Measurements from ENCODE around the gene IL17RE. TPM values are rescaled to one million over a fixed set of nuclear protein-coding genes. Genes with fewer than 3 reads are reported as not detected.

IL17RE gene
- total and polyA plus RNA-seq, 2 donors (not counting 3 experiments of a cell fraction or from before 2014, with no cell fraction given): 1.2 to 1.3 TPM

DNA sequence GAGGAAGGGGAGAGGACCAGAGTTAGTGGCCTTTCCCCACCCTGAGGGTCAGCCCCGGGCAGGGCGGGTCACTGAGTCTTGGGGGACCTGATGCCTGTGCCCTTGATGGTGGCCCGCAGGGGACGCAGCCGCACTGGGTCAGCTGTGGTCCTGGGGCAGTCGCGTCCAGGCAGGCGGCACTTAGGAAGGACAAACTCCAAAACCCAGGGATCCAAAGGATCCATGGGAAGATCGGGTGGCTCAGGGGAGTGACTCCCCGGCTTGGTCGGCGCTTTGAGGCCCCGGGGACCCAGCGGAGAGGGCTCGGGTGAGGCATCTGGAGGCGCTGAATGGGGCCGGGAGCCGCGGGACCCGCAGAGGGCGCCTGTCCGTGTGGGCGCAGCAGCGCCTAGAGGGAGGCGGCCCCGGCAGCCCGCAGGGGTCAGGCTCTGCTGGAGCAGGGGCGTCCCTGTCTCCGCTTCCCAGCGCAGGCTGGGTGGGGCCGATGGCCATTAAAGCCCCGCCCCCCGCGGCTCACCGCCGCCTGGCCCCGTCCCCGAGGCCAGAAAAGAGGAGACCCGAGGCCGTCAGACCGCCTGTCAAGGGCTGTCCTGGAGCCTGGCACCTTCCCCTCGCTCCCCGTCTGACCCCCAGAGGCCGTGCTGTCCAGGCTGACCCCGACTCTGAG, 40.1 kb upstream of the IL17RE start:
- Histone ChIP-seq H2AFZ (ENCODE audit: low read depth, low read length) (peak overlapping the region; percentile 97), H3K9me3 (replicated peaks; ENCODE audit: control insufficient read depth, insufficient read depth, low read length) (no peaks in the 10 kb centered on the region), H3K27ac (ENCODE audit: insufficient read depth, low read depth, low read length) (no peak overlapping the region), H3K9me1 (replicated peaks; ENCODE audit: control insufficient read depth, extremely low read depth, insufficient read depth, low read length) (no peaks in the 10 kb centered on the region), H3K79me2 (ENCODE audit: control insufficient read depth, insufficient read depth, low read length) (no peaks in the 10 kb centered on the region), H3K9ac (replicated peaks; ENCODE audit: extremely low read depth, insufficient read depth, low read length) (no peak overlapping the region), H4K20me1 (replicated peaks; ENCODE audit: control insufficient read depth, extremely low read depth, insufficient read depth, low read length) (no peaks in the 10 kb centered on the region), H3K4me3 (replicated peaks in 1 of 3; ENCODE audit: insufficient read depth in 1 of 3, low read depth in 1 of 3, low read length in 3 of 3) (peak overlapping the region in 1 of 3 experiments; percentile 27), H3K4me2 (ENCODE audit: insufficient read depth, low read length) (peak overlapping the region; percentile 61), H3K4me1 (ENCODE audit: control insufficient read depth, extremely low read depth, insufficient read depth, low read length) (no peaks in the 10 kb centered on the region), H3K27me3 (ENCODE audit: control insufficient read depth in 2 of 2, insufficient read depth in 2 of 2, low read length in 2 of 2) (no peaks in the 10 kb centered on the region), H3K36me3 (ENCODE audit: control insufficient read depth in 2 of 2, extremely low read depth in 1 of 2, insufficient read depth in 2 of 2, low read length in 2 of 2) (no peaks in the 10 kb centered on the region)
- peak; percentile 29 for DNase-seq (ENCODE audit: low read depth, low spot score)
- no TSS peak for BruUV-seq (replicated peaks)
- peak; percentile 64 for FAIRE-seq
- TF ChIP-seq POLR2AphosphoS5 (IDR thresholded peaks at IDR 0.05; ENCODE audit: insufficient read depth, low read depth, low read length) (no peak), JUN (IDR thresholded peaks at IDR 0.05; ENCODE audit: borderline replicate concordance, insufficient read depth, insufficient read length, low read depth) (no peak)
- TF ChIP-seq, protein P1, sequence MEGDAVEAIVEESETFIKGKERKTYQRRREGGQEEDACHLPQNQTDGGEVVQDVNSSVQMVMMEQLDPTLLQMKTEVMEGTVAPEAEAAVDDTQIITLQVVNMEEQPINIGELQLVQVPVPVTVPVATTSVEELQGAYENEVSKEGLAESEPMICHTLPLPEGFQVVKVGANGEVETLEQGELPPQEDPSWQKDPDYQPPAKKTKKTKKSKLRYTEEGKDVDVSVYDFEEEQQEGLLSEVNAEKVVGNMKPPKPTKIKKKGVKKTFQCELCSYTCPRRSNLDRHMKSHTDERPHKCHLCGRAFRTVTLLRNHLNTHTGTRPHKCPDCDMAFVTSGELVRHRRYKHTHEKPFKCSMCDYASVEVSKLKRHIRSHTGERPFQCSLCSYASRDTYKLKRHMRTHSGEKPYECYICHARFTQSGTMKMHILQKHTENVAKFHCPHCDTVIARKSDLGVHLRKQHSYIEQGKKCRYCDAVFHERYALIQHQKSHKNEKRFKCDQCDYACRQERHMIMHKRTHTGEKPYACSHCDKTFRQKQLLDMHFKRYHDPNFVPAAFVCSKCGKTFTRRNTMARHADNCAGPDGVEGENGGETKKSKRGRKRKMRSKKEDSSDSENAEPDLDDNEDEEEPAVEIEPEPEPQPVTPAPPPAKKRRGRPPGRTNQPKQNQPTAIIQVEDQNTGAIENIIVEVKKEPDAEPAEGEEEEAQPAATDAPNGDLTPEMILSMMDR (IDR thresholded peaks at IDR 0.05; ENCODE audit: extremely low read depth in 1 of 2, insufficient read depth in 1 of 2, low read depth in 1 of 2, low read length in 2 of 2): peak; percentile 30 to 62
- CTCF ChIA-PET: interaction anchor here (1.7 kb wide), 1 partner anchor 52 kb away, joined by 4 read pairs; no protein-coding TSS in a partner anchor
- dilution Hi-C loops (cut with MboI; ENCODE audit: extremely low pct_ligation_motif_present, low sequenced_read_pairs): no loop called here
- POLR2A ChIA-PET: no interaction called here
- intact Hi-C loops (cut with micrococcal nuclease): loop anchor here (1.0 kb wide), 2 partner anchors 53 to 70 kb away; no protein-coding TSS in a partner anchor
